Measurements from ENCODE around the gene PFDN2.
"Not testable (repeated sequence)": the region's sequence is repeated elsewhere in the genome, so short reads cannot be mapped to it uniquely, and the experiment has no call there.

The PFDN2 gene

DNA sequence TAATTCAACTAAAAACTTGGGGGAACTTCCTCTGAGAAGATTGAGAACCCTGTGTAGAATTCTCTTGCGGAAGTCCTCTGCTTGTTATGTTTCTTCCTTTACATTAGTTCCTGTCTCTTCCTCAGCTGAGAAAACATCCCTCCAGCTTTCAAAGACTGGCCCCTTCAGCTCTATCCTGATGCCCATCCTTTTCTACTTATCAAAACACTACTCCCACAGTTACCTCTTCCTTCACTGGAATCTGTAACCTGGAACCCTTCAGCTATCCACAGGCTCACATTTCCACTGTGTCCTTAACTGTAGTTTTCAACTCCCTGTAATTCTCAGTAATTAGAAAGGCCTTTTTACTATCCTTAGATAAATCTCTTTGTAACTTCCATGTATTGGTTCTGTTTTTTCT is 20.6 kb upstream of the PFDN2 start:
- DNase-seq (ENCODE audit: low read depth in 2 of 2): no peak

DNA sequence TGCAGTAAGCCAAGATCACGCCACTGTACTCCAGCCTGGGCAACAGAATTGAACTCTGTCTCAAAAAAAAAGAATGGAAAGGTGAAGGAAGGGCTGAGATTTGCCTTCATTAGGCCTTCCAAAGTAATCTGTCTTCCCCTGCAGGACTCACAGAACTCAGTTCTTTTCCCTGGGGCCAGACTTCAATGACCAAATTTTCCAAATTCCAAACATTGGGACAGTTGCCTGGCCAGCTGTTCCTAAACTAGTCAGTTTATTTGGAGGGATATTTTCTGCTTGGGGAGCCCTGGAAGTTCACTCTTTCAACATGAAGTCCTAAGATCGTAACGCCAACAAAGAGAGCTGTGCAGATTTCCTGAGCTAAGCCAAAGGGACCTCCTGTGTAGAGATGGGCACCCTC is 20.0 kb upstream of the PFDN2 start:
- DNase-seq (ENCODE audit: low read depth in 2 of 2): no peak

DNA sequence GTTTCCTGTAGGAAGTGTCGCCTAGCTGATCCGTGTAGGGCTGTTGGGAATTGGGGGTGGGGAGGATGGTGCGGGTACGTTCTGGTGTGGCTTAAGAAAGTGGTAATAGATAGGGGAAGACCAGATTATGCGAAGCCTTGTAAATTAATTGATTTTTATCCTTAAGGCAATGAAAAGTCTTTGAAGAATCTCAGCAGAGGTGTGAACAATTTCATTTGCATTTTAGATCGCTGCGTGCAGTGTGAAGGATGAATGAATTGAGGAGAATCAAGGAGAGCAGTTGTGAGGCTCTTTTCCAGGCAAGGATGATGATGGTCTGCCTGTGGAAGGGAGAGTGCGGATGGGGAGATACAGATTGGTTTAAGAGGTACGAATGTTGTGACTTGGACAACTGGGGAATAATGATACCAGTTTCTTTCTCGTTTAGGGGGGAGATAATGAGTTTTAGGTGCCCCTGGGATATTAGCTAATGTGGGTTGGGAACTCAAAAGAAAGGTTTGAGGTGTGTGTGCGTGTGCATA is 15.4 kb upstream of the PFDN2 start:
- no peak for DNase-seq (ENCODE audit: low read depth in 2 of 2)

DNA sequence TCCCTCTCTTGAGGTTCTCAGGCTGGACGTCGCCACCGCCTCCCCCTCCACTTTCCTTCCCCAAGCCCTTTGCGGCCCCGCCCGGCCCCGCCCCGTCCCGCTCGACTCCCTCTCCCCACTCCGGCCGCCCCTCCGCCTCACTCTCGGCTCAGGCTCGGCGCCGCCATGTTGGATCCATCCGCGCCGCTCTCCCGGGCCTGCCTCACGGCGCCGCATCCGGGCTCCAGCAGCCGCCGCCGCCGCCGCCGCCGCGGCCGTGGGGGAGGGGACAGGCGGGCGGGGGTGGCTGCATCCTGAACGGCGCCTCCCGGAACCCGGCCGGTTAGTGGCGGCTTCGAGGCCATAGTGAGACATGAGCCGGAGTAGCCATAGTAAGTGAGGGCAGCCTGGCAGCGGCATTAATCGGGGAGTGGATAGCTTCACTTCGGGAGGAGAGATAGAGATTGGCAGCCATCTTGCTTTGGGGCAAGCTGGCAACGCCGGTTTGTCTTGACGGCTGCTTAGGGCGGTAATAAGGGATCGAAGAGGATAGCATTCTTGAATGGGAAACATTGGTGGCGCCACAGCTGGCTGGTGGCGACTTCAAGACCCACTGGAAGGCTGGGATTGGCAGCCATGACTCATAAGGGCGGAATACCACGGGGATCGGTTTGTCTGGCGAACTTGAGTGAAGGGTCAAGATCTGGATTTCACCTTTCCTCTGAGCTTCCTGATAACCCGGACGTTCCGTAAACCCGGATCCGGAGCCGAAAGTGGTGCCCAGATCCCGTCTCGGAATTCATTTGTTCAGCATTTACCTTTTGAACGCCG is 14.8 kb upstream of the PFDN2 start, which contains the start of gene DEDD:
Gene DEDD, minus strand, starts transcription at position 258 of the 810 bp plus-strand sequence. CDS start 8,205 bp downstream, outside the sequence.
- DNase-seq (ENCODE audit: low read depth in 2 of 2): peak; percentile 79 to 80

DNA sequence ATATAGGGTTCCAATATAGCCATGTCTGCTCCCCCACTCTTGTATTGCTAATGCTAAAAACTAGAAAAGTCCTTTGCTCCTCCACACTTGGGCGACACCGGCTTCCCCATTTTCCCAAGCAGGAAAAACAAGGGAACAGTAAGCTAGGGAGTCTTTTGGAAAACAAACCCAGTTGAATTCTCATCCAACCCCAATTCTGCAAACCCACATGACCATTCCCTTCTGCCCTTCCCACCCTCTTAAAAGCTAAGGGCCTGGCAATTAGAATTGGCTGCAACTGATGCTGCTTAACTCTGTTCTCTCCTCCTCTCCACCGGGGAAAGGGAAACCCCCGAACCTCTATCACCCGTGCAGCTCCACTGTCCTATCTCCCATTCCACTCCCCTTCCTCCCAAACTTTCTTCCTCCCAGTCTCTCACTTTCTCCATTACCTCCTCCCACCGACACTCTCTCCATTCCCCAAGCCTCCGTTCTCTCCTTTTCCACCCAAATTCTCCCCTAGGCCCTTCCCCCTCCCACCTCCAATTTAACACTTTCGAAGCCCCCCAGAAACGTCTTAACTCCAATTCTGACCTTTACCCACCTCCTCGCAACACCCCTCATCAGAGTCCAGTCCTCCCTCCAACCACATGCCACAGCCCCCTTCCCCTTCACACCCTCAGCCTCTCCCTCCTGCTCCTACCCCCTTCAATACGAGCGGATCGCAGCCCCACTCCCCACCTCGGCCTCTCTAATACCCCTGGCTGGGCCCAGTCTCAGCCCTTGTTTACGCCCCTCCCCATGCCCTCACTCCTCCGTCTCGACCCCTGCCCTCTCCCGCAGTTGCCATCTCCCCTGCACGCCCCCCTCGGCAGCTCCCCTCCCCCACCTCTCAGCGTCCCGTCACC is 13.9 kb upstream of the PFDN2 start:
- no peak for DNase-seq (ENCODE audit: low read depth in 2 of 2)

DNA sequence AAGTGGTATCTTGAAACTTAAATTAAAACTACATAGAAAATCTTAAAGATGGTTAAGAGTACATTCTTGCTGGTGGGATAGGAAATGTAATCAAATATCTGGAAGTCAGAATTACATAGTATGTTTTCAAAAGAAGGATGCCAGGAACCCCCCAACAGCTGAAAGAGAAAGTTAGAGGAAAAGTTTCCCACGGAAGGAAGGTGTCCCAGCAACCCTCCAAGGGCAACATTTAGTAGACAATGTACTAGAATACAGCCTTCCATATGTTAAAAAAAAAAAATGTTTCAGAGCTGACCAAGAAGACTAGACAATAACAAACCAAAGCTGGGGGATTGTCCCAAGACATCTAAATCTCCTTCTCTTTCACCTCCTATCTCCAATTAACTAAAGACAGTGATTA is 12.4 kb upstream of the PFDN2 start:
- no peak for DNase-seq (ENCODE audit: low read depth in 2 of 2)

DNA sequence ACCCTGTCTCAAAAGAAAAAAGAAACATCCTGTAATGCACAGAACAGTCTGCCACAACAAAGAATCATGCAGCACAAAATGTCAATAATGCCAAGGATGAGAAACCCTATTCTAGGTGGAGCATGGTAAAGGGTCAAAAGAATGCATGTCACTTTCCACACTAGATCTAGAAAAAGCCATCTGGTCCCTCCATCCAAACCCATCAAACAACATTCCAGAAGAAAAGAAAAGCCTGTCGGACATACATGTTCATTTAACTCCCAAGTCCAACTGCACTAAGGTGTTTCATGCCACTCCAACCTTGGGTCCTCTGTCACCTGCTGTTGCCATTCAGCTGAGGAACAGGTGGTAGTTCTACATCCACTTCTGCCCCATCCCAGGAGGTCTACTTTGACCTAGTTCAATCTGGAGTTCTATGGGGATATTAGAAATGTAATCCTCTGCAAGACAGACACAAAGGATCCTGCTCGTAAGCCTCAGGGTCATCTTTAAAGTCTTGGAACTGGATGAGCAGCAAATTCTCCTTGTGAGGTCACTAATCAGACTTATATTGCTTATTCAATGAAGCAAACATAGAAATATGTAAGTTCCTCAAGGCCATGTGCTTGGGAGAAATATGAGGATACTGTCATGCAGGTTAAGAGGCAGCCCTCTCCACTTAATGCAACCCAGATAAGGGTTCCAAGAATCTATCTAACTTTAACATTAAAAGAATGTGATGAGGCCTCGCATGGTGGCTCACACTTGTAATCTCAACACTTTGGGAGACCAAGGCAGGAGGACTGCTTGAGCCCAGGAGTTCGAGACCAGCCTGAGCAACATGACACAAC is 11.0 kb upstream of the PFDN2 start:
- no peak for DNase-seq (ENCODE audit: low read depth in 2 of 2)

DNA sequence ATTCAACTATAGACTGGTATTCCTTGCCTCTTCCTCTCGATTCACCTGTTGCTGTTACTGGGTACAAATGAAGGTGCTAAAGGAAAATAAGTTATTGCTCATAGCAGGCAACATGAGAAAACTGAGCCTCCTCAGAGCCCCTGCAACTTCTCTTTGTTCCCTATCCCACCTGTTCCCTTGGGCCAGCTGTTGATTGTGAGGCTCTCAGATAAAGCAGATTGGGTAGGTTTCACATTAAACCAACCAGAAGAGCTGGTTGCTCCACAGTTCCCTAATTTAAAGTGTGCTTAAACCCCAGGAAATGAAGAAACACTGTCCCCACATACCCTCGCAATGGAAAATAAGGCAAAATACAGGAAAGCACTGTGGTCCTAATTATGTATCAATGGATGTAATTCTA is 9.8 kb upstream of the PFDN2 start:
- no peak for DNase-seq (ENCODE audit: low read depth in 2 of 2)

DNA sequence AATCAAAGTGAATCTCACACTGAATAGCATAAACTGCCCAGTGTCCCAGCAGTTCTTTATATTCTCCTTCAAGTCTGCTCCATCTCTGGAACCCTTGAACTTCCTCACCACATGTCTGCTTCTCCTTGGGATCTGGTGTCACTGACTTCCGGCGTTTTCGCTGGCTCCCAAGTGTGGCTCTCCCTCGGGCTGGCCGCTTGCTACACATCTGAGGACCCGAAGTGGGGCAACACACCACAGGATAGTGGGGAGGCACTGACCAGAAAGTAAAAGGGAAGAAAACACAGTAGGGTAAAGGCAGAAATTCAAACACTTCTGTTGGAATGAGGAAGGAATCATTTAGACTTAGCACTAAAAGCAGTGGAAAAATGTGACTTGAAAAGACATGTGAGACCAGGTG is 5.1 kb upstream of the PFDN2 start:
- DNase-seq (ENCODE audit: low read depth in 2 of 2): no peak

DNA sequence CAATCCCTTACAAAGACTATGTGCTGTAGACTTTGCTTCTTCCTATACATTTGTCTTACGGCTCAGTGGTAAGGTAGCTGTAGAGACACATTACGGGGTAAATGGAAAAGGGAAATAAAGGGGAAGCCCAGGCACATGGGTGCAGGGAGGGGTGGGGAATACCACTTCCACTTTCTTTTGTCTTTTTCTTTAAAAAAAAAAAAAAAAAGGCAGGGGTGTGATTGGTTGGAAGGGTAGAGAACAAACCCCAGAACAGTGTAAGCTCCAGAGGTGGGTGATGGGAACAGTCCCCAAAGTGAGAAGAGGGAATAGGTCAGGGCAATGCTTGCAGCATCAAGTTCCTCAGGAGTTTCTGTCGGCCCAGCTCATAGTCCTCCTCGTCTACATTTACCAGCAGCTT is 4.0 kb upstream of the PFDN2 start:
- no peak for DNase-seq (ENCODE audit: low read depth in 2 of 2)

DNA sequence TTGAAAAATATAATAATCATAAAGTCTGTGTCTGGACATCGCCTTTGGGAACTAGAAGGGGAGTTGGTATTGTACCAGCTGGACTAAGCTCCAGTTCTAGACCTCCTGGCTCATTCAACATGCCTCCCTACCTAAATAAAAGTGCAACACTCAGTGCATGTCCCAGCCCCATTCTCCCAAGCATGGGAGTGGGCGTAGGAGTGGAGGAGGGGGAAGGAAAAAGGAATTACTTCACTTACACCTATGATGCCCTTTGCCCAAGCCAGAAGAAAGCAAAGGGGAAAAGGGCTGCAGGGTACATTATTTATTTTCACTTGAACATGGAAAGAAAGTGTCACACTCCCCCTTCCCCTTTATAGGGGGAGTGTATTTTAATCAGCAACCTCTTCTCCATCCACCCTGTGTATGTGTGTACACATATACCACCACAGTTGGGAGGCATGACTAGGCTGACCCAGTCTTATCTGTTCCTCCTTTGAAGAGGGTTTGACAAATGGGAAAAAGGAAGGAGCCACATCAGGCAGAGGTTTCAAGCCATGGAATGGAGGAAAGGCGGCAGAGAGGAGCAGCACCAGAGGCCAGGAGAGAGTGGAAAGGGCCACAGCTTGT is 3.3 kb upstream of the PFDN2 start:
- DNase-seq (ENCODE audit: low read depth in 2 of 2): no peak

DNA sequence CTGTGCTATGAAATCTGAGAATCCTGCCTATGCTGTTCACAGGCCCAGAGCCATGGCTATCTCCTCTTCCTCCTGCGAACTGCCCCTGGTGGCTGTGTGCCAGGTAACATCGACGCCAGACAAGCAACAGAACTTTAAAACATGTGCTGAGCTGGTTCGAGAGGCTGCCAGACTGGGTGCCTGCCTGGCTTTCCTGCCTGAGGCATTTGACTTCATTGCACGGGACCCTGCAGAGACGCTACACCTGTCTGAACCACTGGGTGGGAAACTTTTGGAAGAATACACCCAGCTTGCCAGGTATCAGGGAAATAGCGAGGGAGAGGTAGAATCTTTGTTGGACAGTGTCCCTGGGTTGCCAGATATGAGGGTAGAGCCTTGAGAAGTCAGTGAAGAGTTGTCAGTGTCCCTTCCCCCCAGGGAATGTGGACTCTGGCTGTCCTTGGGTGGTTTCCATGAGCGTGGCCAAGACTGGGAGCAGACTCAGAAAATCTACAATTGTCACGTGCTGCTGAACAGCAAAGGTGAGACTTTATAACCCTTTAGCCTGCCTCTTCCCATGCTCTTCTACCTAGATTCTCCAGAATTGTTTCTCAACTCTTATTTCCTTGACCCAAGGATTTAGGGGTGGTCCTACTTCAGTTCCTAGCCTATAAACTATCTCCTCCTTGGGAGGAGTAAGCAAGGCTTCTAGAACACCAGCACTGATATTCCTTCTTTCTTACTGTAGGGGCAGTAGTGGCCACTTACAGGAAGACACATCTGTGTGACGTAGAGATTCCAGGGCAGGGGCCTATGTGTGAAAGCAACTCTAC is 1.5 kb upstream of the PFDN2 start:
- DNase-seq (ENCODE audit: low read depth in 2 of 2): peak in 1 of 2 donors; percentile 55

DNA sequence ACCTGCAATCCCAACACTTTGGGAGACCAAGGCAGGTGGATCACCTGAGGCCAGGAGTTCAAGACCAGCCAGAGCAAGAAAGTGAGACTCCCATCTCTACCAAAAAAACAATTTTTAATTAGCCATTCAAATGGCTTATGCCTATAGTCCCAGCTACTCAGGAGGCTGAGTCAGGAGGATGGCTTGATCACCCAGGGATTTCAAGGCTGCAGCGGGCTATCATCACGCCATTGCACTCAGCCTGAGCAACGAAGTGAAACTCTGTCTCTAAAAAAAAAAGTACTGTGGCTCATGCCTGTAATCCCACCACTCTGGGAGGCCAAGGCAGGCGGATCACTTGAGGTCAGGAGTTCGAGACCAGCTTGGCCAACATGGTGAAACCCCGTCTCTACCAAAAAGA is 1.9 kb downstream of the PFDN2 start:
- not testable (repeated sequence) for DNase-seq (ENCODE audit: low read depth in 2 of 2)

DNA sequence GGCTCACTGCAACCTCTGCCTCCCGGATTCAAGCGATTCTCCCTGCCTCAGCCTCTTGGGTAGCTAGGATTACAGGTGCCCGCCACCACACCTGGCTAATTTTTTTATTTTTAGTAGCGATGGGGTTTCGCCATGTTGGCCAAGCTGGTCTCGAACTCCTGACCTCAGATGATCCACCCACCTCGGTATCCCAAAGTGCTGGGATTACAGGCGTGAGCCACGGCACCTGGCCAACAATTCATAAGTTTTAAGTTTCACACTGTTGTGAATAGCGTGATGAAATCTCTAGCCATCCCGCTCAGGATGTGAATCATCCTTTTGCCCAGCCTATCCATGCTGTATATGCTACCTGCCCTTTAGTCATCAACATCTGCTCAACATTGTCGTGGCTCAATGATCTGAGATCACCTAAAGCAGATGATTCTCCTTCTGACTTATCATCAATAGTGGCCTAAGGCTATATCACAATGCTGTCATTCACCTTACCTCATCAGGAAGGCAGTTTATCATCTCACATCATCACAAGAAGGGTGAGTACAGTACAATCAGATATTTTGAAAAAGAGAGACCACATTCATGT is 2.6 kb downstream of the PFDN2 start:
- DNase-seq (ENCODE audit: low read depth in 2 of 2): no peak

DNA sequence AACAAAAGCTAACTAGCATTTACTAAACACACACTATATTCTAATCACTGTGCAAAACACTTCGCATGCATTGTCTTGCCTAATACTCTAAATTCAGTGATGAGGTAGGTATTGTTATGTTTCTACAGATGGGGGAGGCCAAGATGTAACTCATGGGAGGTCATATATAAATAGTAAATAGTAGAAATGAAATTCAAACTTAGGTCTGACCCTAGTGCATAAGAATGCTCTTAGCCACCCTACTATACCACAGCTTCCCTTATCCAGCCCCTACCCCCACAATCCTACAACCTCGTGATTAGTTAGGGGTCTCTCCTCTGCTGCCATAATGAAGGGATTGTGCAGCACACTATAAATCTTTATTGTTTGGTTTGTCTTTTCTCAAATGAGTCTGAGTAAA is 3.3 kb downstream of the PFDN2 start:
- no peak for DNase-seq (ENCODE audit: low read depth in 2 of 2)

DNA sequence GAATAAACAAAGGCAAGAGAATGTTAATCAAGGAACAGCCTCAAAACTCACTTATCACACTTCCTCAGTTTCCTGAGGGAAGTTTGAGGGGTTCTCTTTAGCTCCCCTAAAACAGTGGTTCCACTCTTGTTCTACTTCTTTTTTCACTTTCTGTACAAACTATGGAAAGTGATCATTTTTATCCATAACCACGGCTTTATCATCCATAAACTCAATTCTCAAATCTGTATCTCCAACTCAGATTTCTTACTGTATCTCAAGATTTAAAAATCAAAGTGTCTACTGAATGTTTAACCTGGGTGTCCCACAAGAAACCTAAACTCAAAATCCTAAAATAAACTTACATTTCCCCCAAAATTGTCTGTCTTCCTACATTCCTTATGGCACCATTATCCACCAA is 3.9 kb downstream of the PFDN2 start:
- DNase-seq (ENCODE audit: low read depth in 2 of 2): no peak

DNA sequence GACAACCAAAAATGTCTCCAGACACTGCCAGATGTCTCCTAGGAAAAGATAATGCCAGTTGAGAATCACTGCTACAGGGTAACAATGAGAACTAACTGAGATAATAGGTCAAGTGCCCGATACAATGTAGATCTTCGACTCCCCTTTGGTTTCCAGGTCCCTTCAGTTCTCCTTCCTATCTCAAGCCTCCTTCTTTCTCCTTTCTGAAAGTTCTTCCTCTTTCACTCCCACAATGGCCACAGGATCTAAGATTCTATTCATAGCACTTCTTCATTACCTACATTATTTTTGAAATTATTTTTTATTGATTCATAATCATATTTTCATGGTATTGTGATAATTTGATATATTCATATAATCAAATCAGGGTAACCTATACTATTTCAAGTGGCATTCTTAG is 6.3 kb downstream of the PFDN2 start:
- no peak for DNase-seq (ENCODE audit: low read depth in 2 of 2)

DNA sequence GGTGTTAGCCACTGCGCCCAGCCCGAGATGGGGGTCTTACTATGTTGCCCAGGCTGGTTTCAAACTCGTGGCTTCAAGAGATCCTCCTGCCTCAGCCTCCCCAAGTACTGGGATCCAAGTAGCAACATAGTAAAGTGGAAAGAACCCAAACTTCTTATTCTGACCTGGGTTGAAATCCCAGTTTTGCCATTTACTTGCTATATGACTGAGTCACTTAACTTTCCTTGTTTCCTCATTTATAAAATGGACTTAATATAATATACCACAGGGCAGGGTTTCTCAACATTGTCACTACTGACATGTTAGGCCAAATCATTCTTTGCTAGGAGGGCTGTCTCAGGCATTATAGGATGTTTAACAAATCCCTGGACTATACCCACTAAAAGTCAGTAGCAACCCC is 6.7 kb downstream of the PFDN2 start:
- DNase-seq (ENCODE audit: low read depth in 2 of 2): no peak

DNA sequence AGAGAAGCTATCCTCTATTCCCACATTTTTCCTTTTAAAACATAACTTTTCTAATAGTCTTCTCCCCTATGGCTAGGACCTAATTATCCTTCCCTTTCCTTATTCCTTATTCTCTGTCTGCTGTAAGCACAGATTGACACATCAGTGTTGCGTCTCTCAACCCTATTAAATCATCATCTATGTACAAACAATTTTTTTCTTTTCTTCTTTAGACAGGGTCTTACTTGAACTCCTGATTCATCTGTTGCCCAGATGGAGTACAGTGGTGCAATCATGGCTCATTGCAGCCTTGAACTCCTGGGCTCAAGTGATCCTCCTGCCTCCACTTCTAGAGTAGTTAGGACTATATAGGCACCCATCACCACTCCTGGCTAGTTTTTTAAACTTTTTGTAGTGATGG is 11.4 kb downstream of the PFDN2 start:
- no peak for DNase-seq (ENCODE audit: low read depth in 2 of 2)

DNA sequence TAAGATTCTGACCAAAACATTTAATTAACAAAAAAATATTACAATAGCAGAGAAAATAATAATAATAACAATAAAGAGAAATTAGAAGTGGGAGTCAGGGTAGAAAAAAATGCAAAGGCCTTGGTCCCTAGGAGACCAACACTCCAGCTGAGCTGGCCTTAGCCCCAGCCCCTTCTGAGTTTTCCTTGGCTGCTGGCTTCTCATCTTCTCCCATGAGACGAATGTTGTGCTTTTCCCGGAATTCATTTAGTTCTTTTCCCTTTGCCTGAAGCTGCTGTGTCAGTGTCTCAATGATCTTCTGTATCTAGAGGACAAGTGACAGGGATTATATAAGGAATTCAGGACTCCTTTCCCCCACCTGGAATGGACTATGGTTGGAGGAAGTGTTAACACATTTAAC is 17.3 kb downstream of the PFDN2 start:
- no peak for DNase-seq (ENCODE audit: low read depth in 2 of 2)

Data from activated CD4-positive, alpha-beta T cell treated with anti-CD3 and anti-CD28 coated beads for 24 hours (primary cell).